ENCODE measurements around the gene PTPN20.

PTPN20 gene

GRCh38 chr10:47033081-47033480 is 121.9 kb downstream of the PTPN20 start:
- H3K9me3 Mint-ChIP-seq (ENCODE audit: low read depth): no peaks in the 10 kb centered on the region
- no peak overlapping the region for H3K27ac Mint-ChIP-seq
- H3K36me3 Mint-ChIP-seq: no peaks in the 10 kb centered on the region
- no peaks in the 10 kb centered on the region for H3K27me3 Mint-ChIP-seq
- no peak overlapping the region for H3K4me3 Mint-ChIP-seq
- H3K4me1 Mint-ChIP-seq (ENCODE audit: low read depth): no peaks in the 10 kb centered on the region

- Mint-ChIP-seq H3K36me3 (no peaks in the 10 kb centered on the region), H3K27me3 (no peaks in the 10 kb centered on the region), H3K9me3 (ENCODE audit: low read depth) (no peaks in the 10 kb centered on the region), H3K27ac (no peak overlapping the region), H3K4me3 (no peak overlapping the region), H3K4me1 (ENCODE audit: low read depth) (no peaks in the 10 kb centered on the region)
Observed at GRCh38 chr10:47033541-47034270, 122.5 kb downstream of the PTPN20 start.

GRCh38 chr10:47034441-47035051 is 123.3 kb downstream of the PTPN20 start:
- H3K27ac Mint-ChIP-seq: no peak overlapping the region
- H3K9me3 Mint-ChIP-seq (ENCODE audit: low read depth): no peaks in the 10 kb centered on the region
- no peaks in the 10 kb centered on the region for H3K4me1 Mint-ChIP-seq (ENCODE audit: low read depth)
- no peaks in the 10 kb centered on the region for H3K36me3 Mint-ChIP-seq
- H3K27me3 Mint-ChIP-seq: no peaks in the 10 kb centered on the region
- H3K4me3 Mint-ChIP-seq: no peak overlapping the region

GRCh38 chr10:47035171-47035818 is 124.1 kb downstream of the PTPN20 start:
- no peak overlapping the region for H3K4me3 Mint-ChIP-seq
- no peak overlapping the region for H3K27ac Mint-ChIP-seq
- H3K27me3 Mint-ChIP-seq: no peaks in the 10 kb centered on the region
- H3K4me1 Mint-ChIP-seq (ENCODE audit: low read depth): no peaks in the 10 kb centered on the region
- no peaks in the 10 kb centered on the region for H3K36me3 Mint-ChIP-seq
- H3K9me3 Mint-ChIP-seq (ENCODE audit: low read depth): no peaks in the 10 kb centered on the region

- Mint-ChIP-seq H3K27me3 (no peaks in the 10 kb centered on the region), H3K9me3 (ENCODE audit: low read depth) (no peaks in the 10 kb centered on the region), H3K4me3 (no peak overlapping the region), H3K27ac (no peak overlapping the region), H3K36me3 (no peaks in the 10 kb centered on the region), H3K4me1 (ENCODE audit: low read depth) (no peaks in the 10 kb centered on the region)
Observed at GRCh38 chr10:47035819-47036337, 124.7 kb downstream of the PTPN20 start.

GRCh38 chr10:47036771-47037170 is 125.5 kb downstream of the PTPN20 start:
- Mint-ChIP-seq H3K27me3 (no peaks in the 10 kb centered on the region), H3K9me3 (ENCODE audit: low read depth) (no peaks in the 10 kb centered on the region), H3K27ac (no peak overlapping the region), H3K36me3 (no peaks in the 10 kb centered on the region), H3K4me1 (ENCODE audit: low read depth) (no peaks in the 10 kb centered on the region), H3K4me3 (no peak overlapping the region)

- H3K27me3 Mint-ChIP-seq: no peaks in the 10 kb centered on the region
- H3K4me3 Mint-ChIP-seq: no peak overlapping the region
- H3K36me3 Mint-ChIP-seq: no peaks in the 10 kb centered on the region
- H3K4me1 Mint-ChIP-seq (ENCODE audit: low read depth): no peaks in the 10 kb centered on the region
- H3K9me3 Mint-ChIP-seq (ENCODE audit: low read depth): no peaks in the 10 kb centered on the region
- H3K27ac Mint-ChIP-seq: no peak overlapping the region
Observed at GRCh38 chr10:47037654-47038425, 126.6 kb downstream of the PTPN20 start.

GRCh38 chr10:47038881-47039561 is 127.8 kb downstream of the PTPN20 start:
- no peaks in the 10 kb centered on the region for H3K4me1 Mint-ChIP-seq (ENCODE audit: low read depth)
- no peaks in the 10 kb centered on the region for H3K36me3 Mint-ChIP-seq
- H3K4me3 Mint-ChIP-seq: no peak overlapping the region
- H3K27ac Mint-ChIP-seq: no peak overlapping the region
- no peaks in the 10 kb centered on the region for H3K9me3 Mint-ChIP-seq (ENCODE audit: low read depth)
- no peaks in the 10 kb centered on the region for H3K27me3 Mint-ChIP-seq

GRCh38 chr10:47039562-47039913 is 128.3 kb downstream of the PTPN20 start:
- Mint-ChIP-seq H3K27me3 (no peaks in the 10 kb centered on the region), H3K9me3 (ENCODE audit: low read depth) (no peaks in the 10 kb centered on the region), H3K4me3 (no peak overlapping the region), H3K27ac (no peak overlapping the region), H3K36me3 (no peaks in the 10 kb centered on the region), H3K4me1 (ENCODE audit: low read depth) (no peaks in the 10 kb centered on the region)

GRCh38 chr10:47040041-47040491 is 128.8 kb downstream of the PTPN20 start:
- Mint-ChIP-seq H3K9me3 (ENCODE audit: low read depth) (no peaks in the 10 kb centered on the region), H3K36me3 (no peaks in the 10 kb centered on the region), H3K4me1 (ENCODE audit: low read depth) (no peaks in the 10 kb centered on the region), H3K27ac (no peak overlapping the region), H3K4me3 (no peak overlapping the region), H3K27me3 (no peaks in the 10 kb centered on the region)

- no peak overlapping the region for H3K27ac Mint-ChIP-seq
- H3K36me3 Mint-ChIP-seq: no peaks in the 10 kb centered on the region
- no peaks in the 10 kb centered on the region for H3K4me1 Mint-ChIP-seq (ENCODE audit: low read depth)
- no peaks in the 10 kb centered on the region for H3K27me3 Mint-ChIP-seq
- no peaks in the 10 kb centered on the region for H3K9me3 Mint-ChIP-seq (ENCODE audit: low read depth)
- H3K4me3 Mint-ChIP-seq: no peak overlapping the region
Observed at GRCh38 chr10:47040681-47041080, 129.5 kb downstream of the PTPN20 start.

GRCh38 chr10:47041396-47042198 is 130.4 kb downstream of the PTPN20 start:
- Mint-ChIP-seq H3K36me3 (no peaks in the 10 kb centered on the region), H3K9me3 (ENCODE audit: low read depth) (no peaks in the 10 kb centered on the region), H3K27me3 (no peaks in the 10 kb centered on the region), H3K27ac (no peak overlapping the region), H3K4me3 (no peak overlapping the region), H3K4me1 (ENCODE audit: low read depth) (no peaks in the 10 kb centered on the region)

GRCh38 chr10:47042199-47042473 is 130.9 kb downstream of the PTPN20 start:
- H3K9me3 Mint-ChIP-seq (ENCODE audit: low read depth): no peaks in the 10 kb centered on the region
- H3K27ac Mint-ChIP-seq: no peak overlapping the region
- H3K36me3 Mint-ChIP-seq: no peaks in the 10 kb centered on the region
- H3K4me3 Mint-ChIP-seq: no peak overlapping the region
- H3K4me1 Mint-ChIP-seq (ENCODE audit: low read depth): peaks cover 2% of the 10 kb centered on the region
- no peaks in the 10 kb centered on the region for H3K27me3 Mint-ChIP-seq

All from activated naive CD8-positive, alpha-beta T cell (primary cell).